Activated CD4-positive, alpha-beta T cell treated with anti-CD3 and anti-CD28 coated beads, Interleukin-2, amount 50 U/mL, for 4 hours (primary cell): ENCODE data around the gene KRT2.

Experiments used
- DNase-seq, 2 experiments: peaks; one replicate each; pipeline ENCODE4 v3.0.0-alpha.2; 2020

Gene KRT2

DNA sequence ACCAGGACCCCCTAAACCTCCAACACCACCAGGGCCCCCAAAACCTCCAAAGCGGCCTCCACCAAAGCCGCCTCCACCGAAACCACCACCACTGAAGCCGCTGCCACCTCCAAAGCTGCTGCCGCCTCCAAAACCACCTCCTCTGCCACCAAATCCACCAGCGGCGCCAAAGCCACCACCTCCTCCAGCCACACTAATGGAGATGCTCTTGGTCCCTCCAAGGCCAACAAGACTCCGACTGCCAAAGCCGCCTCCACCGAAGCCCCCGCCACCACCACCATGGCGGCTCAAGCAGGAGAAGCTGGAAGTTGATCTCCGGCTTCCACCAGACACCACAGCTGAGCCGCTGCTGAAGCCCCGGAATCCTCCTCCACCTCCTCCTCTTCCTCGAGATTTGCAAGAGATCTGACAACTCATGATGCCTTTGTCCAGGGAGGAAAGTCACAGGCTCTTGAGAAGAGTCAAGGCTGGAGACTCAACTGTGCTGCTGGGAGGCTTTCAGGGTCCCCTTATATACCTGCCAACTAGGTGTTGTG is at the start of gene KRT2:
Gene KRT2 (minus strand): TSS at position 486 of the 536 bp plus-strand sequence. CDS start 69 bp downstream, at position 417.
- no peak for DNase-seq

DNA sequence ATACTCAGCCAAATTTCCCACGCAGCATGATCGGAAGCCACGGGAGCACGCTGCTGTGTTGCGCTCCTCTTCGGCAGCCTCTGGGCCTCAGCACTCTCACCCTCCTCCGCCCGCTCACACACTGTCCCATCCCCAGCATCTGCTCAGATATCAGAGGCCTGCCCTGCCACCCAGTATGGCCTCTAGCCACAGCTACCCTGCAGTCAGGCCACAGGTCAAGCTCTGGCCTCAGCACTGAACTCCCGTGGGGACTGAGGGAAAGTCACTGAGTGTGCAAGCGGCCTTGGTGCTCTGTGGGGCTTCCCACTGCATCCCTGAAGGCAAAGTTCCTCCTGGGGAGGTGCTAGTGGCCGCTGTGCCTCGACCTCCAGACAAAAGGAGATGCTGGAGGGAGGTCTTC is 49.3 kb upstream of the KRT2 start:
- no peak for DNase-seq

DNA sequence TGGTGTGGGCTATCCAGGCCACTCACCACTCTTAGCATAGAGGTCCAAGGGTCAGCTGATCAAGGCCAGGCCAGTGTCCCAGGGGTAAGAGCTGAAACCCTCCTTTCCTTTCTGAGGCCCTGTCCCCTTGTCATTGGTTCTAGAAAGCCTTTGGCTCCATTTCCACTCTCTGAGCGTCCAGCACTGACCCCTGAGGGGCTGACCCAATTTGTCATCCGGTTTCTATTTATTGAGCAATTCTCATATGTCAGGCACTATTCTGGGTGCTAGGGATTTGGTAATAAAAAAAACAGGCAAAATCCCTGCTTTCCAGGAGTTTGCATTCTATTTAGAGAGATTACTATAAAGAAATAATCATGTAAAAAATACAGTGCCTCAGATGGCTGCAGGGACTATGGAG is 47.9 kb upstream of the KRT2 start:
- no peak for DNase-seq

DNA sequence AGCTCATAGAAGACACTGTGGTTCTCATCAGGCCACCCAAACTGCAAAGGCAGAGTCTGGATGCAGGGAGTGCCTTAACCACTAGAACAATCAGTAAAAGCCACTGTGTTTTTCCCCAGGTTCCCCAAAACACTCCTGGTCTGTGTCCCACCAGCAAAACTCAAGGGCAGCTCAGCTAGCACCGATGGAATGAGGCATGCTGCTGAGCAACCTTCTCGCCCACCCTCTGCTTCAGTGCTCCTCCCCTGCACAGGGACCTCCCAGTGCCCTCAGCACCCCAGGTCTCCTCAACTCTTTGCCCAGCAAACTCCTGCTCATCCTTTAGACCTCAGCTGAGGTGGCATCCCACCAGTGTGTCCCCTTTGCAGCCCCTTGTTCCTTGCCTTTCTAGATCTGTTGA is 47.4 kb upstream of the KRT2 start:
- no peak for DNase-seq

DNA sequence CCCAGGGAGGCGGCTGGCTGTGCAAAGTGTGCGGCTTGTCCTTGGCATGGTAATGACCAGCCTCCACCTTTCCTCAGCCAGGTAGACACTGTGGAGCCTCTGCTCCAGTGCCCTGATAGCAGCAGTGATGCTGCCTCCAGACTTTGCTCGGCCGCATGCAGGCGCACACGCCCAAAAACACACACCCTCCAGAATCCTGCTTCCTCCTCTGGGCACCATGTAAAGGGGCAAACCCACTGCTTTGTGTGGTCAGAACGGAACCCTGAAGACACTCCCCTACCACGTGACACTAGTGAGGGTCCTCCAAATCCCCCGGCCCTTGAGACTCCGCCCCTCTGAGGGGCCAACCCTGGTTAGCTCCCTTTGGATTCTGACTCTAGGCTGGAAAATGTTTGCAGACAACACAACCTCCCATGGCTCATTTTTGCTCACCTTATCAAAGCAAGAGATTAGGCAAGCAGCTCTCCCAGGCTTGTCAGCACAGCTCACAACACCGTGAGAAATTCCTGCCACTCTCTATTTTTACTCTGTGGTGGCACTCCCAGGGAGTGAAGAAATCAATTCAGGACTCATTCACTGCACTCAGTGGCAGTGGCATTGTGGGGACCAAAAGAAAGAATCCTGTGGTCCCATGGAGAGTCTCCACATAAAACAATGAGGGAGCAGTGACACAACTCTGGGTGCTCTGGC is 46.8 kb upstream of the KRT2 start:
- no peak for DNase-seq

DNA sequence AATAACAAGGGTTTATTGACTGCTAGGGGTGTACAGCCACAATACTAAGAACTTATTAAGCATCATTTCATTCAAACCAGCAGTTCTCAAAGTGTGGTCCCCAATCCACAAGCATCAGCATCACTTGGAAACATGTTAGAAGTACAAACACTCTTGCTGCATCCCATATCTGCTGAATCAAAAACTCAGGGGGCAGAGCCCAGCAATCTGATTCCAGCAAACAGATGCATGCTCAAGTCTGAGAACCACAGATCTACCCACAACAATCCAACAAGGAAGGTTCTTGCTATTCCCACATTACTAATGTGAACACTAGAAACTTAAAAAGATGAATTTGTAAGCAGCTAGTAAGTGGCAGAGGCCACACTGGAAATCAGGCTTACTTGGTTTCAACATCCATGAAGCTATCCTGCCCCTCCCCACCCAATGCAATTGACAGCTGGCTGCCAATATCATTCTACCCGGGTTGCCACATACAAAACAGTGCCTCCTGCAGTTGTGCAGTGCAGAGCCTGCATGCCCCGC is 45.1 kb upstream of the KRT2 start:
- DNase-seq = no peak

DNA sequence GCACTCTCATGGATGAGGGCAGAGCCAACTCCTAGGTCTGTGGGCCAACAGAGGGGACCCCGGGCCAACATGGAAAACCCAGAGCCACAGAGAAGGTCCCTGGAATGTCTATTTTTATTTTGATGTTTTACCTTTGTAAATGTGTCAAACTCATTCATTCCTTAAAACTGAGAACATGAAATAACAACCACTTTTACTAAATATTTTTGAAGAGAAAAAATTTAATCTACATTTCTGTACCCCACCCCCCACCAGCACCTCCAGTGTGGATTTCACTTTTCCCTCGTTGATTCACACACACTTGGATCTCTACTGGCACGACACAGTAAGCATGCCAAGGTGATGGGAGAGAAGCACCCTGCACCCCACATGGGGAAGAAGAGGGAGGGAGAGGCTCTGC is 44.6 kb upstream of the KRT2 start:
- no peak for DNase-seq

DNA sequence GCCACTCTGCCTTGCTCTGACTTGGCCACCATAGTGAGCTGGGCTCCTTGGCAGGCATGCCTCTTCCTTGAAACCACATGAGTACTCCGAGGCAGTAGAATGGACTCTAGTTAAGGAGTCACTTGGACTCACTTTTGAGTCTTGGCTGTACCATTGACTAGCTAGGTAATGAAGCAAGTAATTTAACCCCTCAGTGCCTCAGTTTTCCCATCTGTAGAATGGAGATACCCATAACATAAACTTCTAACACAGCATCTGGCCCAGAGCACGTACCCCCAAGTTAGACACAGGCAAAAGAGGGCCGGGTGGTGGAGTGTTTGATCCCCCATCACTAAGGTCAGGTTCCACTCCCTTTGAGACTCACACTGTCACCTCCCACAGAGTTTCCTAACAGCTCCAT is 43.0 kb upstream of the KRT2 start:
- DNase-seq = no peak

DNA sequence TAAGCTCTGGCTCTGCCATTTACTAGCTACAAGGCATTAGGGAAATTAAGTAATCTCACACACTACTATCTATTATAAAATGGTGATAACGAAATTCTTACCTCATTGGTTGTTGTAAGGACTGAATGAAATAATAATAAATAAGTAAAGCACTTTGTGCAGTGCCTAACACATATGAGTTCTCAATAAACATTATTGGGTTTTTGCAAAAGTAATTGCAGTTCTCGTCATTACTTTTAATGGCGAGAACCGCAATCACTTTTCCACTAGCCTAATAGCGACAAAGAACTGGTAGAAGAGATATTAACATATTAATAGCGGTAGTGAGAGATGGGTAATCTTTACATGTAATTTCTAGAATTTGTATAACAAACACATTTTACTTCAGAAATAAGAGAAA is 42.1 kb upstream of the KRT2 start:
- DNase-seq = no peak

DNA sequence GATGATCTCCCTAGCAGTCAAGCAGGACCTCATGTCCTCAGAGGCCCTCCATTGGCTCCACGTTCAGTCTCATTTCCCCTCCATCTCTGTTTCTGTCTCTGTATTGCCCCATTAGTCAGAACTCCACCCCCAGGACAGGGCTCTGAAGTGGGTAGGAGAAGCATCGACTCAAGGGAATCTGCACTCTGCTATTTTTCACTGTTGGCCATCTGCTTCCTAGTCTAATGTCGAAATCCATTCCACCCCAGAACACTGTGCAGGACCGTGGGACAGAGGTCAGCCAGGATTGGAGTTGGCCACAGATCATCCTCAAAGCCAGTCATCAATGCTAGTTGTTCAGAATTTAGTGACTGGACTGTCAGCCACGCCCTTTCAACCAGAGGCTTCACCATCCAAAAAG is 41.2 kb upstream of the KRT2 start:
- DNase-seq = no peak

DNA sequence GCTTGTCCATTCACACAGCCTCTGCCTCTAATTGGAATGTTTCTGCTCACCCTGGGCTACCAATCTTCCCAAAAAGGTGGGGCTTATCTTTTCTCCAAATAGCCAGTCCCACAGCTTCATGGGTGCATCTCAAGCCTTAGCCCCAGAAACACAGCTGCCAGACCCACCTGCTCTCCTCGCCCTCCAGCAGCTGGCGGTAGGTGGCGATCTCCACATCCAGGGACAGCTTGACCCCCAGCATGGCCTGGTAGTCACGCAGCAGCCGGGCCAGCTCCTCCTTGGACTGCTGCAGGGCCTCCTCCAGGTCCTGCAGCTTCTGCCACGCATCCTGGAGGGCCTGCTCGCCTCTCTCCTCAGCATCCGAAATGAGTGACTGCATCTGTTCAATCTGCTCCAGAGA is 40.2 kb upstream of the KRT2 start:
- no peak for DNase-seq

DNA sequence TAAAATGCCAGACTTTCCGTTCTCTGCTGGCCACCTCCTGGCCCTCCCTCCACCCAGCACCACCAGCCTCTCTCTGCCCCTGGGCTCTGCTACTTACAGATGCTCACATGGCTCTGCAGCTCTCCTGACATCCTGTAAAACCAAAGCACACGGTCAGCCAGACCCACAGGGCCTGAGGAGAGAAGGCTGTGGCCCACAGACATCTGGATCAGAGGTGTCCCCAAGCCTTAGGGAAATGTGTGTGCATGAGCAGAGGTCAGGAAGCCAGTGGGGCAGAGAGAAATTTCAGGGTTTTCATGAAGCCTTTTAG is 39.8 kb upstream of the KRT2 start:
- DNase-seq = no peak

DNA sequence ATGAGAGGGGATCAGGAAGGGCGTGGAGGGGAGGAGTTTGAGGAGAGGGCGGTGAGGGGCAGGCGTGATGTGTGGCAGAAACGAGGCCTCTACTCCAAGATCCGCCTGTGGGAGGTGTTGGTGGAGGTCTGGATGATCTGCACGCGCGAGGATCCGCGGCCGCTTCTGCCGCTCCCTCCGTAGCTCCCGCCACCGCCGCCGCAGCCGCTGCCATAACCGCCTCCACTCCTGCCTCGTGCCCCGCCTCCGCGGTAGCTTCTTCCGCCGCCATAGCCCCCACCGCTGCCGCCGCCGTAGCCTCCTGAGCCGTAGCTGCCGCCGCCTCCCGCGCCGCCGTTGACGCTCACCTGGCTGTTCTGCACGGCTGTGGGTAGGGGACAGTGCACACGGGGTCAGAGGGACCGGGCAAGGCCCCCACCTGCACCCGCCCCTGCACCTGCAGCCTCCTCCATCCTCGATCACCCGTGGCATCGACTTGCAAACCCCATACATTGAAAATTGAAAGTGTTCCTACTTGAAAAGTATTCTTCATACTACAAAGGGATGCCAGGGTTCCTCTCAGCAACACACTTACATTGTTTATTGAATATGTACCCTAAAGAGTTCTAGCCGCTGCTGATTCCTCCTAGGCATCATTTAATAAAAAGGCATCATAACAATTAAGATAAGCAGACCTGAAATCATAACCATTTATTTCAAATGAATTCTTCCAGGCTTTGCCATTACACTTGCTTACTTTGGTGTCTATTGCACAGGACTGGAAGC is 39.2 kb upstream of the KRT2 start:
- DNase-seq = peak; percentile 44 to 51

DNA sequence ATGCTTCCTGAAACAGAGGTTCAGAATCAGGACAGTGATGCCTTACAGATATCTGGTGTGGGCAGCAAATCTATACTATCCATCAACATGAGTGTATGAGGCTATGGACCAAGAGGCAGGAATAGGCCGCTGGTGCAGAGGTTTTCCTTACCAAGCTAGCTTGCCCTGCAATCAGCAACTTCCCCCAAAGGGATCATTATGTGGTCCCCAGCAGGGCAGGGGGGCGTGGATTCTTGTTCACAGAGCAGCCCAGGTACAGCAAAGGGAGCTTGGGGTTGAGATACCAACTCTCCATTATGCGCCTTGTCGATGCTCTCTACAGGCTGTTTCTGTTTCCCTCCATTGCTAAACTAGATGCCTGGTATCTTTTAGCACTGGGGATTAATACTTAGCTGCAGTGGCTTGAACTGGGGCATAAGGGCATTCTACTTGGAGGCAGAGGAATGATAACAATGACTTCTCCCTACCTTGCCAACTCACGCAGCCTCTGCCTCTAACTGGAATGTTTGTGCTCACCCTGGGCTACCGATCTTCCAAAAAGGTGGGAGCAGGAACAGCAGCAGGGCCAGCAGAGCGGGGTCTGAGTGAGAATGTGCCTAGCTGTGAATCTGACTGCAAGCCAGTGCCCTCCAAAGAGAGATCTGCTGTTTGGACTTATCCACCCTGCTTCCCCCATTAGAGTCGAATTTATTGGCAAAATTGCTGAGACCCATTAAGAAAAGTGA is 38.5 kb upstream of the KRT2 start:
- no peak for DNase-seq

DNA sequence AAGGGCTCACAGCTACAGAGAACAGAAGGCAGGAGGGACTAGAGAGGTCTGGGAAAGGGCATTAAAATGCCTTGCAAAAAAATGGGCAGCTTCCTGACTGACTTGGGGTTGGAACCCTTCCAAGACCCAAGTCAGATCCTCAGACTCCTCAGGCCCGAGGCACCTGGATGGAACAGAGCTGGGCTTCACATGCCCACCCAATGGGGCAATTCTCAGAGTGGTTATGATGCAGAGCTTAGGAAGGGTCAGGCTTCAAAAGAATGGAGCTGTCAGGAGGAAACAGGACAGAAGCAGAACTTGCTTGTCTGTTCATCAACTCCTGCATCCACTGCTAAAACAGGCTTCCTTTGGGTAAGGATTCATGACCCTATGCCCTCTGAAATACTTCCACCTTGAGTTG is 37.9 kb upstream of the KRT2 start:
- DNase-seq = no peak

DNA sequence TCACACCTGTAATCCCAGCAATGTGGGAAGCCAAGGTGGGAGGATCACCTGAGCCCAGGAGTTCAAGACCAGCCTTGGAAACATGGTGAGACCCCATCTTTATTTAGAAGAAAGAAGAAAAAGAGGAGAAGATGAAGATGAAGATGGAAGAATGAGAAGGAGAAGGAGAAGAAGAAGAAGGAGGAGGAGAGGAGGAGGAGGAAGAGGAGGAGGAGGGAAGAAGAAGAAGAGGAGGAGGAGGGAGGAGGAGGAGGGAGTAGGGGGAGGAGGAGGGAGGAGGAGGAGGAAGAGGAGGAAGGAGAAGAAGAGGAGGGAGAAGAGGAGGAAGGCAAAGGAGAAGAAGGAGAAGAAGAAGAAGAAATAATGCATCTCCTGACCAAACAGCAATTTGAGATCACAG is 37.2 kb upstream of the KRT2 start:
- no peak for DNase-seq

DNA sequence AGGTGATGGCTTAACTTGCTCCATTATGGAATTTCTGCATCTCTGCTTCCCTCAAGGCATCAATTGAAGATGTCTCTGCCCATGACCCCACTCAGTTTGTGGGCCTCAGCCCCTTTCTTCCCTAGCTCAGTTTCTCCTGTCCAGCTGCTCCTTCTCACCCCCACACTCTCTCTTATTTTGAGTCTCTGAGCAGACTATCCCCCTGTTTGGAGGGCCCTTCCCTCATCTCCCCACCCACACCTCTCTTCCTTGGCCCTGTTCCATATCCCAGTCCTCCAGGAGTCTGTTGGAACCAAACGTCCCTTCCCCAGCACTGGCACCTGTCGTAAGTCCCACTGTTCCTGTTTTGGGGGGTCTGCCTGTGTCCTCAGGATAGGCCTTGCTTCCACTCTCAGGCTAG is 36.5 kb upstream of the KRT2 start:
- no peak for DNase-seq

DNA sequence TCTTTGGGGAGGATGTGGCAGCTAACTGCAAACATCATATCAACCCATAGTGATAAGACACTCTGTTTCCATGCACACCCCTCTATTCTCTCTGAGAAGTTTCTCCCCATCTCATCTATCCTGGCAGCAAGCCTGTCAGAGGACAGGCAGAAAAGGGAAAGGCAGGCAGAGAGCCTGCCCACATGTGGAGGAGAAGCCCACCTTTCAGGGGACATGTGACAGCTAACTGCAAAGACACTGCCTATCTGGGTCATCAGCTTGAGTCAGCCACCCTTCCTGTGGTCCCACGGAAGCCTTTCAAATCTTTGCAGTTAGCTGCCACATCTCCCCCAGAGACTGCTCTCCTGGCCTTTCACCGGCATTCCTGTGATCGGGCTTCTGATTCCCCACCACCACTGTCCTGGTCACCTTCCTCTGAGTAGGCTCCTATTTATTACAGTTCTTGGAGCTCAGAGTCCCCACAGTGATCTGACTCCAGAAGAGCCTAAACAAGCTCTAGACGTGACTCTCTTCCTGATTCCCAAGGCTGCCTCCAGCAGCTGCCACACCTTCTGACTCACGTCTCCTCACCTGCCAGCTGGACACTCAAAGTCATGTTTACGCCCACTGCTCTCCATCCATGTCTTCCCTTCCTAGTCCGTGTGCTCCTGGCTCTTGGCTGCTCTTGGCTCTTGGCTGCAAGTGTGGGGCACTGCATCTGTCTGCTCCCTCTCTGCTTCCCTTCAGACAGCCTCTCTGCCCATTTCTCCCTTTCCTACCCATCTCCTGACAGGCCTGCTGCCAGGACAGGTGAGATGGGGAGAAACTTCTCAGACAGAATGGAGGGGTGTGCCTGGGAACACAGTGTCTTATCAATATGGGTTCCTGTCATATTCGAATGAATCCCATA is 35.7 kb upstream of the KRT2 start:
- DNase-seq = no peak

DNA sequence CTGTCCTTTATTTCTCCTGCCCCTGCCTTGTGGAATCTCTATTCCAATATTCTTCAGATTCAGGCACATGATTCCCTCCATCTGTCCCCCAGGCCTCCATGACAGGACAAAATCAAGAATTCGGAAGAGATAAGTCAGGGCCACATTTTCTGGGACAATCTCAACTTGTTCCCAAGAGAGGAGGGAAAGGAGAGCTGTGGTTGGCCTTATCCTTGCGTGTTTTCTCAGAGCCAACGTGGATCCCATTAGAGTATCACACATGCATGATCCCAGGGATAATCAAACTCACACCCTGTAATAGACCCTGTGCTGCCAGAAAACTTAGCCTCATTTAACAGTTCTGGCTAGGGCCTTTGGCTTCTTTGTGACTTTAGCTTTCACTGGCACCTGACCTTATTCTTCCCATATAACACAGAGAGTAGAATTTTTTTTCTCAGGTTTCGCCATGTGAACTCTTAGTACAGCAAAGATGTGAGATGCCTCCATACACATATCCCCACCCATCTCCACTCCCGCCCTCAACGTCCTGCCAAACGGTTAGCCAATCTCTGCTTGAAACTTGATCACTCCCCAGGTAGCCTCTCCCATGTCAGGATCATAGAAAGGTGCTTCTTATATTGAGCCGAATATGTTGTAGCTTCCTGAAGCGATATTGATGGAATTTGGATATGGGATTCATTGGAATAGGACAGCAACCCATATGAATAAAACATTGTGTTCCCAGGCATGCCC is 34.9 kb upstream of the KRT2 start:
- no peak for DNase-seq

DNA sequence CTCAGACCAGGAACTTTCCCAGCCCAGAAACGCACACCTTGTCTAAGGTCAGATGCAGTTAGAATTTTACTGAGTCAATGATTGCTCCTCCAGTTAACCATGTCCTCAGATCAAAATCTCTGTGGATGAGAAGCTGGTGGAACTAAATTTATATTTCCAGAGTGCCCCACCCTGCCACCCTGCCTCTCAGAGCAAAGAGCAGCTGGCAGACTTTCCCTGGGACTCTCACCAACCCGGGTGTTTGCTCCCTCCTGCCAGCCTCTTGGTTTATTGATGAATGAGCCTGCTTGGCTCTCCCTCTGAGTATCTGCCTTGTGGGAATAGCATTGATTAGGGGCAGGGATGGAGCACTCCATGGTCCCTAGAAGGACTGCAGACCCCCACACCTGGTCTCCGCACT is 34.1 kb upstream of the KRT2 start:
- DNase-seq = no peak

DNA sequence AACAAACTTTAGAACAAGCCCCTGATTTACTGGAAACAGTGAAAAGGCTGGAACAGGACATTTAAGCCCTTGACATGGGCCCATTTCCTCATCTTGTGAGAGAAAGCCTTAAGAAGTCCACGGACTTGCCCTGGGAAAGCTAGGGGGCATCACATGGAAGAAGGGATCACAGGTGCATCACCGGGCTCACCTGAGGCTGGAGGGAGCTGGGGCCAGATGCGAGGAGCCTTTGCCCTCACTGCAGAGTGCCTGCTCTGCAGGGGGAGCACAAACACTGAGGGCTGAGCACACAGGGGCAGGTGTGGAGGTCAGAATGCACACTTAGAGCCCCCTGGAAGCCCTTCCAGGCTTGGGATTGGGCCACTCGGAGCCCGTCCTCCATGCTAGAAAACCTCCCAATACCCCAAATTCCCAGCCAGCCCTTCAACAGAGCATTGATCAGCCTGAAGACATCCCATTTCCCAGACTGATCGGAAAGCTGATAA is 33.4 kb upstream of the KRT2 start:
- DNase-seq = no peak

DNA sequence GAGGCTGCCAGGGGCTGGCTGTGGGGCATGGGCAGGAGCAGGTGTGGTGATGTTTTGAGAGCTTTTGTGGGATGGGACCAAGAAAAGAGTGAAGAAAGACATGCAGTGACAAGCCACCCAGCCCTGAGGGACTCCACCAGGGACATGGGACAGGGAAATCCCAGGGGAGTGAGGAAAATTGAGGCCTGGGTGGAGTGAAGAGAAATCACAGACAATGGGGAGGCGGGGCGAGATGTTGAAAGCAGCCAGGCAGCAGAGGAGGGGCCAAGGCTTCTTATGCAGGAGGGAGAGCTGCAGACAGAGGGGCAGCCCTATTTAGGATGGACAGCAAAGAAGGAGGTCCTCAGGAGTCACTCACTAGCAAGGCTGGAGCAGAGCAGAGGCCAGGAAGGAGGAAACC is 32.4 kb upstream of the KRT2 start:
- DNase-seq = no peak
